Peyer's patch (tissue), 4 donors: Measurements from ENCODE around the gene PASD1. TPM values are rescaled to one million over a fixed set of nuclear protein-coding genes. Genes with fewer than 3 reads are reported as not detected.

Source experiments
- DNase-seq, 3 donors: peaks; one replicate each; pipeline ENCODE4 v3.0.0-alpha.2; 2017 to 2019
- H3K27ac ChIP-seq, 4 donors: fragments of 200-600 bp; sonication (generic); one replicate each; pipeline ENCODE4 v1.5.1; 2016 to 2019
- H3K27me3 ChIP-seq, 2 donors: fragments of 200-600 bp; sonication (generic); one replicate each; pipeline ENCODE4 v1.5.1; 2019
- H3K36me3 ChIP-seq, 3 donors: fragments of 200-600 bp; sonication (generic); one replicate each; pipeline ENCODE4 v1.5.1; 2016 to 2019
- H3K4me1 ChIP-seq, 4 donors: fragments of 200-600 bp; sonication (generic); one replicate each; pipeline ENCODE4 v1.5.1; 2016 to 2019
- H3K4me3 ChIP-seq, 4 donors: fragments of 200-600 bp; sonication (generic); 1 replicate in 3 of 4; 2 replicates in 1 of 4; pipeline ENCODE4 v1.5.1; 2016 to 2019; ENCODE audit warnings: mild to moderate bottlenecking in 1 of 4
- H3K9me3 ChIP-seq, 4 donors: fragments of 200-600 bp; sonication (generic); one replicate each; pipeline ENCODE4 v1.5.1; 2016 to 2019; ENCODE audit warnings: mild to moderate bottlenecking in 1 of 4
- POLR2A ChIP-seq, 2 donors: fragments of 450-650 bp; IDR thresholded peaks; one replicate each; pipeline ENCODE4 v1.5.1; 2017; ENCODE audit warnings: antibody characterized with exemption in 2 of 2, mild to moderate bottlenecking in 2 of 2, moderate library complexity in 2 of 2
- total RNA-seq, 4 donors: library from RNA; depleted of rRNA; stranded (reverse); fragments of >200 nt; gene quantifications; one replicate each; pipeline ENCODE4 v1.1.0, GENCODE V29; 2016
- TF ChIP-seq, protein P1 (sequence below), 6 experiments: fragments of 450-650 bp in 4 of 6; fragments of 200-600 bp in 2 of 6; sonication (generic) in 1 of 6; IDR thresholded peaks; one replicate each; pipeline ENCODE4 v1.5.1; 2017 to 2019; ENCODE audit warnings: antibody characterized with exemption in 6 of 6, mild to moderate bottlenecking in 3 of 6, moderate library complexity in 1 of 6

Gene PASD1
- total RNA-seq, 4 donors from 2014 or later = not detected

DNA sequence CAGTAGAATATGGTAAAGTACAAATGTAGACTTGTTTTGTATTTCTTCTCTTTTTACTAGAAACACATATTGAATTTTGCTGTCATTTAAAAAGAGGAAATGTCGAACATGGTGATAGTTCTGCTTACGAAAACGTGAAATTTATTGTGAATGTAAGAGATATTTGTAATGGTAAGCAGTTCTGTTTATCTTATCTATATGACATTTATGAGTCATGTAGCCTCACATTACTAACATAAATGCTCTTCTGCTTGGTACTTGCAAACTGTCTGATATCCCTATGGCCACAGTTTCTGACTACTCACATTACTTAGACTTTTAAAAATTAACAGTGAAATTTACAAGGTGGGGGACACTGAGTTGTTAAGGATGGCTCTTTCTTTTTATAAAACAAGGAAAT, 57.9 kb downstream of the PASD1 start:
- no peak for DNase-seq
- no peak overlapping the region for H3K27ac ChIP-seq
- H3K36me3 ChIP-seq = no peaks in the 10 kb centered on the region
- H3K9me3 ChIP-seq = no peaks in the 10 kb centered on the region
- TF ChIP-seq POLR2A (IDR thresholded peaks at IDR 0.05) = no peak
- TF ChIP-seq, protein P1, sequence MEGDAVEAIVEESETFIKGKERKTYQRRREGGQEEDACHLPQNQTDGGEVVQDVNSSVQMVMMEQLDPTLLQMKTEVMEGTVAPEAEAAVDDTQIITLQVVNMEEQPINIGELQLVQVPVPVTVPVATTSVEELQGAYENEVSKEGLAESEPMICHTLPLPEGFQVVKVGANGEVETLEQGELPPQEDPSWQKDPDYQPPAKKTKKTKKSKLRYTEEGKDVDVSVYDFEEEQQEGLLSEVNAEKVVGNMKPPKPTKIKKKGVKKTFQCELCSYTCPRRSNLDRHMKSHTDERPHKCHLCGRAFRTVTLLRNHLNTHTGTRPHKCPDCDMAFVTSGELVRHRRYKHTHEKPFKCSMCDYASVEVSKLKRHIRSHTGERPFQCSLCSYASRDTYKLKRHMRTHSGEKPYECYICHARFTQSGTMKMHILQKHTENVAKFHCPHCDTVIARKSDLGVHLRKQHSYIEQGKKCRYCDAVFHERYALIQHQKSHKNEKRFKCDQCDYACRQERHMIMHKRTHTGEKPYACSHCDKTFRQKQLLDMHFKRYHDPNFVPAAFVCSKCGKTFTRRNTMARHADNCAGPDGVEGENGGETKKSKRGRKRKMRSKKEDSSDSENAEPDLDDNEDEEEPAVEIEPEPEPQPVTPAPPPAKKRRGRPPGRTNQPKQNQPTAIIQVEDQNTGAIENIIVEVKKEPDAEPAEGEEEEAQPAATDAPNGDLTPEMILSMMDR (IDR thresholded peaks at IDR 0.05) = no peak
- no peaks in the 10 kb centered on the region for H3K4me1 ChIP-seq
- H3K27me3 ChIP-seq = no peaks in the 10 kb centered on the region
- no peak overlapping the region for H3K4me3 ChIP-seq

DNA sequence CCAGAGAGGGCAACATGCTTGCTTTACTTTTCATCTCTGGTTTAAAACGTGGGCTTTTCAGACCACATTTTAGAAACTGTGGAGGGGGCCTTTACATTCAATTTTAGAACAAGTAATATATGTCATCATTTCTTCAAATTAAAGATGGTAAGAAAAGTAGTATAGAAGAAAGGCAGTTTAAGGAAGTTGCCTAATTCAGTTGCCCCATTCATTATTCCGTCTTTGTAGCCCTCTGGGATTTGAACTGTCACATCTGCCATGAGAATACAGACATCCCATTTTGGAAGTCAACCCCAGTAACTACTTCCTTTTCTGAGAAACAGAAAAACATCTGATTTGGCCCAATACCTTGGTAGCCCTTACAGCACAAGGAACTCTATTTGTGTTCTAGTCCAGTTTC, 61.2 kb downstream of the PASD1 start:
- H3K4me1 ChIP-seq = no peaks in the 10 kb centered on the region
- TF ChIP-seq, protein P1 (IDR thresholded peaks at IDR 0.05) = no peak
- TF ChIP-seq POLR2A (IDR thresholded peaks at IDR 0.05) = no peak
- H3K4me3 ChIP-seq = no peak overlapping the region
- no peaks in the 10 kb centered on the region for H3K36me3 ChIP-seq
- no peak overlapping the region for H3K27ac ChIP-seq
- DNase-seq = no peak
- H3K9me3 ChIP-seq = no peaks in the 10 kb centered on the region
- H3K27me3 ChIP-seq = no peaks in the 10 kb centered on the region

DNA sequence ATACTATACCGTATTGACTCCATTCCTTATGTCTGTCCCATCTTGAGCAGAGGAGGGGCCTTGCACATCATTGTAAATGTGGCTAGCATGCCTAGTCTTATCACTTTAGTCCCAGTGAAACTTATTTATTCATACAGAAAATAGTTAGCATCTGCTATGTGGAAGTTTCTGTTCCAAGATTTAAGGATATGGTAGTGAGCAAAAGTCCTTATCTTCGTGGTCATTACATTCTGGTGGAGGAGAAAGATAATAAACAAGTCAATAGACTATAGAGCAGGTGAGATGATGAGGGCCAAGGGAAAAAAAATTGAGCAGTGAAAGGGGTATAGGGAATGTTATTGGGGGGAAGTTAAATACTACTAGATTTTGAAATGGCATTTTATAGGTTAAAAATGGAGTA, 68.3 kb downstream of the PASD1 start:
- Histone ChIP-seq H3K4me3 (no peak overlapping the region), H3K27ac (no peak overlapping the region), H3K9me3 (no peaks in the 10 kb centered on the region), H3K36me3 (no peaks in the 10 kb centered on the region), H3K4me1 (no peaks in the 10 kb centered on the region), H3K27me3 (no peaks in the 10 kb centered on the region)
- TF ChIP-seq, protein P1 (IDR thresholded peaks at IDR 0.05) = no peak
- no peak for TF ChIP-seq POLR2A (IDR thresholded peaks at IDR 0.05)
- DNase-seq = no peak

DNA sequence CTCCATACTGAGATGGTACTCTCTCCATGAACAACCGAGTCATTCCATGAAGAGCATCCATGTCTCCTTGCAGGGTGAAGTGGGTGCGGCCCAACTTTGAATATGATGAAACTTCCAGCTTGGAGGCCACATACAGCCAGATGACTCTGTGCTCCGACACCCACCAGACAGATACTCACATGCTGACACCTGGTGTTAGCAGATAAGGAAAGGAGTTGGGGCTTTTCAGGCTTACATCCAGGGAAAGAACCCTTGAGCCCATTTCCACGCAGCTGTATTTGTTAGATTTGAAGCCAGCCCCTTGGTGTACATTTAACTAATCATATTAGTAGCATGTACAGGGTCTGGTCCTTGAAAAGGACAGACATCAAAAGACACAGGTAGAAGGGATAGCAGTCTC, 69.7 kb downstream of the PASD1 start:
- no peaks in the 10 kb centered on the region for H3K27me3 ChIP-seq
- no peak for TF ChIP-seq POLR2A (IDR thresholded peaks at IDR 0.05)
- TF ChIP-seq, protein P1 (IDR thresholded peaks at IDR 0.05) = no peak
- no peaks in the 10 kb centered on the region for H3K9me3 ChIP-seq
- no peak overlapping the region for H3K27ac ChIP-seq
- no peaks in the 10 kb centered on the region for H3K4me1 ChIP-seq
- DNase-seq = no peak
- H3K36me3 ChIP-seq = no peaks in the 10 kb centered on the region
- H3K4me3 ChIP-seq = no peak overlapping the region

DNA sequence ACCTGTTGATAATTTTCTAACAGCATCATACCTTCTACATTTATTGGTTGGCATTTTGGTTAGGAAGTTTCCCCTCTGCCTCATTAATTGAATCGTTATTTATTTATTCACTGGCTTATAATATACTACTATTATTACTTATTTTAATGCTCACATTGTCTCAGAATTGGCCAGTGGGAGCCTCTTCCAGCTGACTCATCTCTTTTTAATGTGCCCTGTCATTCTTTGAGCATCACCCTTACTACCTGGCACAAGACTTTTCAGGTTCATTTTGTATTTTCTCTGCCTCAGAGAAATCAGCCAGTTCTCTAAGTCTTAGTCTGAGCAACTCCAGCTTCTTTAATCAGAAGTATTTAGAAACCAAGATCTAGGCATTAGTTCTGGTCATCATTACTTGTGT, 71.5 kb downstream of the PASD1 start:
- no peak for TF ChIP-seq POLR2A (IDR thresholded peaks at IDR 0.05)
- TF ChIP-seq, protein P1 (IDR thresholded peaks at IDR 0.05) = no peak
- H3K4me1 ChIP-seq = no peaks in the 10 kb centered on the region
- no peaks in the 10 kb centered on the region for H3K36me3 ChIP-seq
- no peaks in the 10 kb centered on the region for H3K9me3 ChIP-seq
- H3K27ac ChIP-seq = no peak overlapping the region
- no peak for DNase-seq
- H3K27me3 ChIP-seq = no peaks in the 10 kb centered on the region
- H3K4me3 ChIP-seq = no peak overlapping the region

DNA sequence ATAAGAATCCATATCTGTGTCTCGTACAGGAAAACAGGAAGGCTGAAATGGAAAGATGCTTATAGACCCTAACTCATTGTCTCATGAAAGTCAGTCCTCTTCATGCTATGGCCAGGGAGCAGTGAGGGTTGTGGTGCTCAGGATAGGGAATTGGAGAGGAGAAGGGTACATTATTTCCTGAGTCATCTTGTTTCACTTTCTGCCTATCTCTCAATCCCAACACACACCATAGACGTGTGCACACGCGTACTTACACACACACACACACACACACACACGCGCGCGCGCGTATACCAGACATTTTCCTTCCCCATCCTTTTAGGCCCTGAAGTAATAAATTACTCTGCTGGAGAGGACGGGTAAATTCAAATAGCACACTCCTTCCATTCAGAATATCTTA, 78.1 kb downstream of the PASD1 start:
- no peaks in the 10 kb centered on the region for H3K36me3 ChIP-seq
- DNase-seq = no peak
- TF ChIP-seq, protein P1 (IDR thresholded peaks at IDR 0.05) = no peak
- TF ChIP-seq POLR2A (IDR thresholded peaks at IDR 0.05) = no peak
- H3K4me3 ChIP-seq = no peak overlapping the region
- H3K27me3 ChIP-seq = no peaks in the 10 kb centered on the region
- H3K9me3 ChIP-seq = no peaks in the 10 kb centered on the region
- H3K4me1 ChIP-seq = no peaks in the 10 kb centered on the region
- H3K27ac ChIP-seq = no peak overlapping the region
